ENCODE measurements around the gene GADD45A. TPM values are rescaled to one million over a fixed set of nuclear protein-coding genes. Genes with fewer than 3 reads are reported as not detected.

The GADD45A gene
- total and polyA plus RNA-seq, 4 donors = 26.3 to 57.9 (median 33.4) TPM

DNA sequence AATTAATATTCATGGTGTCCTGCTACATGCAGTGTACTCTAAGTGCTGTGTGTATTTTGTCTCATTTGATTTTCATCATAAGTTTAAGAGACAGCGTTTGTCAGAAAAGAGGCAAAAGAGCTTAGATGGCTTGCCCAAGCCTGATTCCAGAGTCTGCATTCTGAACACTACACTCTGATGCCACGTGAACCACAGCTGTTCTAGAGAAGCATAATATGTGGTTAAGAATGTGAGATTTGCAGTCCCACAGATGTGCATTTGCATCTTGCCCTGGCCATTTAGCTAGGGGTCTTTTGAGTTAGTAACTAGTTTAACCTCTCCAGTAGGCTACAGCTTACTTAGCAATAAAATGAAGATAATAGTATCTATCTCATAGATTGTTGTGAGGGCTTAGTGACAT is 9.2 kb upstream of the GADD45A start:
- TF ChIP-seq CTCF (IDR thresholded peaks at IDR 0.05; ENCODE audit: low read depth, low read length, missing input control) (no peak), HNF4G (IDR thresholded peaks at IDR 0.05) (no peak), RXRA (IDR thresholded peaks at IDR 0.05) (no peak), FOXA2 (IDR thresholded peaks at IDR 0.05) (no peak), YY1 (IDR thresholded peaks at IDR 0.05) (no peak), JUND (IDR thresholded peaks at IDR 0.05) (no peak), EGR1 (IDR thresholded peaks at IDR 0.05; ENCODE audit: low read depth in 2 of 2) (no peak), RAD21 (IDR thresholded peaks at IDR 0.05) (no peak), SP1 (IDR thresholded peaks at IDR 0.05) (no peak), GABPA (IDR thresholded peaks at IDR 0.05 in 1 of 2, conservative IDR thresholded peaks at IDR 0.05 in 1 of 2) (no peak), TAF1 (conservative IDR thresholded peaks at IDR 0.05) (no peak), FOXA1 (IDR thresholded peaks at IDR 0.05) (no peak), HNF4A (conservative IDR thresholded peaks at IDR 0.05) (no peak), NR2F2 (IDR thresholded peaks at IDR 0.05) (no peak), REST (IDR thresholded peaks at IDR 0.05) (no peak), ATF3 (IDR thresholded peaks at IDR 0.05) (no peak)
- TF ChIP-seq, protein P1, sequence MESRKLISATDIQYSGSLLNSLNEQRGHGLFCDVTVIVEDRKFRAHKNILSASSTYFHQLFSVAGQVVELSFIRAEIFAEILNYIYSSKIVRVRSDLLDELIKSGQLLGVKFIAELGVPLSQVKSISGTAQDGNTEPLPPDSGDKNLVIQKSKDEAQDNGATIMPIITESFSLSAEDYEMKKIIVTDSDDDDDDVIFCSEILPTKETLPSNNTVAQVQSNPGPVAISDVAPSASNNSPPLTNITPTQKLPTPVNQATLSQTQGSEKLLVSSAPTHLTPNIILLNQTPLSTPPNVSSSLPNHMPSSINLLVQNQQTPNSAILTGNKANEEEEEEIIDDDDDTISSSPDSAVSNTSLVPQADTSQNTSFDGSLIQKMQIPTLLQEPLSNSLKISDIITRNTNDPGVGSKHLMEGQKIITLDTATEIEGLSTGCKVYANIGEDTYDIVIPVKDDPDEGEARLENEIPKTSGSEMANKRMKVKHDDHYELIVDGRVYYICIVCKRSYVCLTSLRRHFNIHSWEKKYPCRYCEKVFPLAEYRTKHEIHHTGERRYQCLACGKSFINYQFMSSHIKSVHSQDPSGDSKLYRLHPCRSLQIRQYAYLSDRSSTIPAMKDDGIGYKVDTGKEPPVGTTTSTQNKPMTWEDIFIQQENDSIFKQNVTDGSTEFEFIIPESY (IDR thresholded peaks at IDR 0.05) = no peak
- TF ChIP-seq, protein P2, sequence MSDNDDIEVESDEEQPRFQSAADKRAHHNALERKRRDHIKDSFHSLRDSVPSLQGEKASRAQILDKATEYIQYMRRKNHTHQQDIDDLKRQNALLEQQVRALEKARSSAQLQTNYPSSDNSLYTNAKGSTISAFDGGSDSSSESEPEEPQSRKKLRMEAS (IDR thresholded peaks at IDR 0.05) = no peak
- Histone ChIP-seq H3K4me1 (ENCODE audit: control insufficient read depth in 4 of 4, insufficient read depth in 4 of 4, low read length in 3 of 4) (no peaks in the 10 kb centered on the region), H3K27ac (ENCODE audit: low read depth in 1 of 2, low read length in 2 of 2) (no peak overlapping the region), H3K9me3 (ENCODE audit: control insufficient read depth in 4 of 4, low read length in 3 of 4) (no peaks in the 10 kb centered on the region), H3K4me3 (ENCODE audit: low read depth in 1 of 3, low read length in 3 of 3) (no peak overlapping the region), H3K9ac (ENCODE audit: low read depth in 1 of 2, low read length in 2 of 2) (no peak overlapping the region), H3K27me3 (ENCODE audit: control insufficient read depth in 4 of 4, insufficient read depth in 4 of 4, low read length in 3 of 4) (no peaks in the 10 kb centered on the region), H3K36me3 (ENCODE audit: control insufficient read depth in 4 of 4, insufficient read depth in 3 of 4, low read depth in 1 of 4, low read length in 3 of 4) (no peaks in the 10 kb centered on the region)
- 86% methylated on average over 2 of the region's 2 CpGs for WGBS
- no peak for DNase-seq (ENCODE audit: low spot score)
